ENCODE measurements around the gene ADAR.
"Not testable (repeated sequence)": the region's sequence is repeated elsewhere in the genome, so short reads cannot be mapped to it uniquely, and the experiment has no call there.

Gene ADAR

GRCh38 chr1:154607609-154608396 is at the start of gene ADAR:
TSS of gene ADAR (minus strand) at chr1:154608186. CDS start at chr1:154608006, 180 bp downstream.
- peak; percentile 93 for DNase-seq

GRCh38 chr1:154657556-154657955 is 49.6 kb upstream of the ADAR start:
- no peak for DNase-seq

- no peak for DNase-seq
Observed at GRCh38 chr1:154652893-154653292, 44.9 kb upstream of the ADAR start.

- not testable (repeated sequence) for DNase-seq
Observed at GRCh38 chr1:154644724-154645123, 36.7 kb upstream of the ADAR start.

- DNase-seq = no peak
Observed at GRCh38 chr1:154641534-154641933, 33.5 kb upstream of the ADAR start.

GRCh38 chr1:154639876-154640275 is 31.9 kb upstream of the ADAR start:
- DNase-seq = no peak

- DNase-seq = no peak
Observed at GRCh38 chr1:154635171-154635570, 27.2 kb upstream of the ADAR start.

- DNase-seq = no peak
Observed at GRCh38 chr1:154629675-154630073, 21.7 kb upstream of the ADAR start.

GRCh38 chr1:154629061-154629674 is 21.2 kb upstream of the ADAR start:
- DNase-seq = no peak

GRCh38 chr1:154628121-154628405 is 20.1 kb upstream of the ADAR start:
- DNase-seq = no peak

GRCh38 chr1:154627257-154628120 is 19.5 kb upstream of the ADAR start:
- peak; percentile 94 for DNase-seq

- no peak for DNase-seq
Observed at GRCh38 chr1:154626456-154627256, 18.7 kb upstream of the ADAR start.

GRCh38 chr1:154624746-154625643 is 17.0 kb upstream of the ADAR start:
- no peak for DNase-seq

GRCh38 chr1:154623358-154623757 is 15.4 kb upstream of the ADAR start:
- no peak for DNase-seq

GRCh38 chr1:154622503-154623039 is 14.6 kb upstream of the ADAR start:
- no peak for DNase-seq

- no peak for DNase-seq
Observed at GRCh38 chr1:154621875-154622274, 13.9 kb upstream of the ADAR start.

- DNase-seq = no peak
Observed at GRCh38 chr1:154620751-154621150, 12.8 kb upstream of the ADAR start.

GRCh38 chr1:154619181-154619948 is 11.4 kb upstream of the ADAR start:
- no peak for DNase-seq

- no peak for DNase-seq
Observed at GRCh38 chr1:154616659-154617345, 8.8 kb upstream of the ADAR start.

GRCh38 chr1:154615411-154615810 is 7.4 kb upstream of the ADAR start:
- DNase-seq = no peak

Measured in activated naive CD4-positive, alpha-beta T cell treated with Interleukin-2 at 50 U/mL for 16 hours (primary cell).